ENCODE data around the gene HAND1.

DNA sequence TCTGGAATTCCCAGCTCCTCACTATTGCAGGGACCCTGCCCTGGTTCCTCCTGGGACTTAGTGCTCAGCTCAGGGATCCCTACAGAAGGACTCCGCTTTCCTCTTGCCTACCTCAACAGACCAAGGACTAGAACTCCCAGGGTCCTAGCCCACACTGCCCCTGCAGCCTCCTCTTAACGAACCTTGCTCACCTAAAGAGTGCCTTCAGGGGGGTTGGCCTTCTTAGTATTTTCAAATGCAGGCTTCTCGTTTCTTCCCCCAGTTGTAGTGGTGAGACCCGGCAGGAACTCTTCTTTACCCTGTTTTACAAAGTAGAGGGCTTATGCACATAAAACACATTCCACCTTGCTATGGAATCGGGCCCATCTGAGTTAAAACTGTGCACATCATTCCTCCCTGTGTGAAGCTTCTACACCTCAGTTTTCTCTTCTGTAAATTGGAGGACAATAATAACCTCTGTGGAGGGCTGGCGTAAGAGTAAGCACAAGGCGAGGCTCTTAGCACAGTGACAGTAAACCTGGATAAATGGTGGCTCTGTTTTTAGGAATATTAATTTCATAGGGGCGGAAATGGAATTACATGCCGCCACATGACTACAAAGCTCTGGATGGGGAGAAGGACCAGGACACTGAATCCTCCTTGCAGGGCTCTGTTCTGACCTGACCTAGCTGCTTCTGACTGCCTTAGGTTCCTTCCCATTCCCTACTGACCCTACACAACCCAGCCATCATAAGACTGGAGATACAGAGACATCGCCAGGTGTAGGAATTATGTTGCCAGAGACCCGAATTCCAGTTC is 3.8 kb upstream of the HAND1 start:
- TF ChIP-seq, protein P1, sequence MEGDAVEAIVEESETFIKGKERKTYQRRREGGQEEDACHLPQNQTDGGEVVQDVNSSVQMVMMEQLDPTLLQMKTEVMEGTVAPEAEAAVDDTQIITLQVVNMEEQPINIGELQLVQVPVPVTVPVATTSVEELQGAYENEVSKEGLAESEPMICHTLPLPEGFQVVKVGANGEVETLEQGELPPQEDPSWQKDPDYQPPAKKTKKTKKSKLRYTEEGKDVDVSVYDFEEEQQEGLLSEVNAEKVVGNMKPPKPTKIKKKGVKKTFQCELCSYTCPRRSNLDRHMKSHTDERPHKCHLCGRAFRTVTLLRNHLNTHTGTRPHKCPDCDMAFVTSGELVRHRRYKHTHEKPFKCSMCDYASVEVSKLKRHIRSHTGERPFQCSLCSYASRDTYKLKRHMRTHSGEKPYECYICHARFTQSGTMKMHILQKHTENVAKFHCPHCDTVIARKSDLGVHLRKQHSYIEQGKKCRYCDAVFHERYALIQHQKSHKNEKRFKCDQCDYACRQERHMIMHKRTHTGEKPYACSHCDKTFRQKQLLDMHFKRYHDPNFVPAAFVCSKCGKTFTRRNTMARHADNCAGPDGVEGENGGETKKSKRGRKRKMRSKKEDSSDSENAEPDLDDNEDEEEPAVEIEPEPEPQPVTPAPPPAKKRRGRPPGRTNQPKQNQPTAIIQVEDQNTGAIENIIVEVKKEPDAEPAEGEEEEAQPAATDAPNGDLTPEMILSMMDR (IDR thresholded peaks at IDR 0.05; ENCODE audit: insufficient read depth, low read length): no peak
- TF ChIP-seq POLR2AphosphoS5 (IDR thresholded peaks at IDR 0.05; ENCODE audit: low read depth): no peak
- TF ChIP-seq GABPA (IDR thresholded peaks at IDR 0.05; ENCODE audit: low read depth): no peak

Measured in HL-60 (cell line).